HG03571 (cell line): ENCODE measurements around the gene HOXC6.
"Not testable (repeated sequence)": the region's sequence is repeated elsewhere in the genome, so short reads cannot be mapped to it uniquely, and the experiment has no call there.

Experiments
- ATAC-seq: cut with Tn5 transposase; IDR thresholded peaks from one replicate; pipeline ENCODE4 v1.9.1; 2021; ENCODE audit not compliant: unreplicated experiment

The HOXC6 gene

GRCh38 chr12:54051874-54052437 is 23.7 kb downstream of the HOXC6 start:
- no peak for ATAC-seq

DNA sequence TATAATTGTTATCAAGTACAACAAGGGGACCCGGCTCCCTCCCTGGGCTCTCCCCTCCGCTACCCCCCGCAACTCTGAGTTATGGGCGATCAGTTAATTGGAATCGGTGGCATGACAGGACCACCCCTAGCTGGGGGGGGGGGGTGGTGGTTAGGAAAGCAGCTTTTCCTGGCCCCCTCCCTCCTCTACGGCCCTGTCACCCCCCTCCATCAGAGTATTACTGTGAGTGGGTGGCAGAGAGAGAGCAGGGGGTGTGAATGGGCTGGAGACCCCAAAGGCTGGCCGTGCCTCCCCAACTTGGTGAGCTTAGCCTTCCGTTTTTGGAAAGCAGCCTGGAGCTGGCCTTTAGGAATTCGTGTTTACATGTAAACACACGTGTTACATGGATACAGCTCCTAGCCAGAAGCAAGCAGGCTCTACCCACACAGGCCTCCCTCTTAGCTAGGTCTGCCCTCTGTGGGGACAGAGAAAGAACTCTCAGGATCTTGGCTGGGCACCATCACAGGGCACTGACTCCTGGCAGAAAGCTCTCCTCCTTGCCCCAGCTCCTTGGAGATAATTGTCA is 24.3 kb downstream of the HOXC6 start:
- peak; percentile 14 for ATAC-seq

DNA sequence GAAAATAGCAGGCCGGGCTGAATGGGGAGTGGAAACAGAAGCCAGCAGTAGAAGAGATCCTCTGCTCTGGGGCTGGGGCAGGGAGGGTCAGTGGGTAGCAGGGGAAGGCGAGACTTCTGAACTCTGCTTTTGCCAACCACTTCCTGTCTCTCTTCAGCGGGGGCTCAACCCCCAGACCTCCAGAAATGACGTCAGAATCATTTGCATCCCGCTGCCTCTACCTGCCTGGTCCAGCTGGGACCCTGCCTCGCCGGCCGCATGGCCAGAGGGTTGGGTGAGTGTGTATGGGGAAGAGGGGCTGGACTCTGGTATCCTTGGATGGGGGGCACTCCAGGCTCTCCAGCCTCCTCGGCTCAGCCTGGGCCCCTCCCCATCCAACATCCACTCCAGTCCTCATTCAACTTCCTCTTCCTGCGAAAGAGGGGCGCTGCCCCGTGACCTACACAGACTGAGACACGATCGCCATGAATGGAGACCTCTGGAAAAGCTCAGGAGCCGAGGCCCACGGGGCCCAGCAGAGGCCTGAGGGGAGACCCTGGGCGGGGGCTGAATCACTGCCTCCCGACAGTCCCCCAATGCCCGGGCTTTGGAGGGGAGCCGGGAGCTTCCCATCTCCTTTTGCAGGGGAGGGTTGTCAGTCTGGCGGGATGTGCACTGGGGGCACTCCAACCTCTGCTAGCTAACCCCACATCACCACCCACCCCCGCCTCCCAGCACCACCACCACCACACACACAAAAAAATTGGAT is 24.9 kb downstream of the HOXC6 start:
- peak; percentile 70 for ATAC-seq

GRCh38 chr12:54053751-54054741 is 25.8 kb downstream of the HOXC6 start, which contains the start of gene HOXC4:
HOXC4 (plus strand) TSS chr12:54053835; CDS start chr12:54053923, 88 bp downstream.
- ATAC-seq, result no peak

DNA sequence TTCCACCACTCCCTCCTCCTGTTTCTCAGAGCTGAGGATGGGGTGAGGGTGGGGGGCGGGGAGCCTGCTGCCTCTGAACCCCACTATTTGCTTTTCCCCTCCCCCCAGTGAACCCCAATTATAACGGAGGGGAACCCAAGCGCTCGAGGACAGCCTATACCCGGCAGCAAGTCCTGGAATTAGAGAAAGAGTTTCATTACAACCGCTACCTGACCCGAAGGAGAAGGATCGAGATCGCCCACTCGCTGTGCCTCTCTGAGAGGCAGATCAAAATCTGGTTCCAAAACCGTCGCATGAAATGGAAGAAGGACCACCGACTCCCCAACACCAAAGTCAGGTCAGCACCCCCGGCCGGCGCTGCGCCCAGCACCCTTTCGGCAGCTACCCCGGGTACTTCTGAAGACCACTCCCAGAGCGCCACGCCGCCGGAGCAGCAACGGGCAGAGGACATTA is 26.5 kb downstream of the HOXC6 start:
- ATAC-seq, result no peak

- no peak for ATAC-seq
Measured at GRCh38 chr12:54055552-54055951, 27.3 kb downstream of the HOXC6 start.

GRCh38 chr12:54056110-54056509 is 27.9 kb downstream of the HOXC6 start:
- ATAC-seq, result no peak

DNA sequence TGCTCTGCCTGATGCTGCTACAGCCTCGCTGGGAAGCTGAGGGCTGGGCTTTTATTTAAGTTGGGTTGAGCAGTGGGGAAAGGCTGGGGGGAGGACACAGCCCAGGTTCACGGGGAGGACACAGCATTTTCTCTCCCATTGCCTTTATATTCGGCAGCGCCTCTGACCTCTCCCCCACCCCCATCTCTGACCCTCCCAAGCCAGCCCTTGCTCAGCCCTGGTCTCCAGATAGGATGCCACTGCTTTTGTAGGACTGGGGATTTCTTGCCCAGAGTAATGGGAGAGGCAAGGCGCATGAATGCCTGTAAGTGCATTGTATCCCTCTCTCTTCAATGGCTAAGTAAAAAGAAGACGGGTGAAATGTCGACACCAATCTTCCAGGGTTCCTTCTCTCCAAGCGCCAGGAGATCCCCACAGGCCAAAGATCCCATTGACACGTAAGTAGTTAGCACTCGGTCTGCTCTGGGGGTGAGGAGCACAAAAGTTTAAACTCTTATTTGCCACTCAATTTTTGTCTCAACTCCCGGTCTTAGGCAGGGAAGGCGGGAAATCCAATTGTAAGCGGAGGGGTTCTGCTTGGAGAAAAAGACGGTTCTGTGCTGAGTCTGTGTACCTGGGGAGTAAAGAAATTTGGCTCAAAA is 30.0 kb downstream of the HOXC6 start:
- no peak for ATAC-seq

GRCh38 chr12:54059668-54060067 is 31.4 kb downstream of the HOXC6 start:
- no peak for ATAC-seq

DNA sequence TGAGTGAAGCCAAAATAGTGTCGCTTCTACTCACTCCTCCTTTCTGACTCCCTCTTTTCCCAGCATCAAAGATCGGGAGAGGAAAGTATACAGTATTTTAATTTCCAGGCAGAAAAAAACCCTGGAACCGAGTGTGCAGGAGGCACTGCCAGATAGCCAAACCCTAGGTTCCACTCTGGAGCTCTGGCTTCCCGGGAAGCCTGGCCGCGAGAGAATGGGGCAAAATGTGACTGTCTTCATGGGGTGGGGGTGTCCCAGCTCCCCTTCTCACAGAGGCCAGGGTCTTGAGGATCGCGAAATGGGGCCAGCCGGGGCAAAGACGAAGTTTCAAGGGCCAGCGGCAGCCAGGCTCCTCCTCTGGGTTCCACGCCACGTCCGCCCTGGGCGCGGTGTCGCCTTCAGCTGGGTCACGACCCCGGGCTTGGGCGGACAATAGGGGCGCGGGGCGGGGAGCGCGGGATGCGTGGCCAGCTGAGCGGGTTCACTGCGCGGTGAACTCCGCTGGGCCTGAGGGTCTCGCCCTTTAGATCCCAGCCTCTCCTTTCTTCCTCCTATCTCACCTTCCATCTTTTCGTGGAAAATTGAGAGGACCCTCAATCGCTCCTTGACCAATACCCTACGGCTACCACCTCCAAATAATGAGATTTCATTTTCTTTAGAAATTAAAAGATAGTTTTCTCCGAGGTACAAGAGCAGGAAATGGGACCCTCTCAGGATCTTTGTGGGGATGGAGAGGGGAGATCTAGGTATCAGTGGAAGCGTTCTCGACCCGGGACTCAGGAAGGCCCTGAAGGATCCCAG is 32.1 kb downstream of the HOXC6 start:
- no peak for ATAC-seq

DNA sequence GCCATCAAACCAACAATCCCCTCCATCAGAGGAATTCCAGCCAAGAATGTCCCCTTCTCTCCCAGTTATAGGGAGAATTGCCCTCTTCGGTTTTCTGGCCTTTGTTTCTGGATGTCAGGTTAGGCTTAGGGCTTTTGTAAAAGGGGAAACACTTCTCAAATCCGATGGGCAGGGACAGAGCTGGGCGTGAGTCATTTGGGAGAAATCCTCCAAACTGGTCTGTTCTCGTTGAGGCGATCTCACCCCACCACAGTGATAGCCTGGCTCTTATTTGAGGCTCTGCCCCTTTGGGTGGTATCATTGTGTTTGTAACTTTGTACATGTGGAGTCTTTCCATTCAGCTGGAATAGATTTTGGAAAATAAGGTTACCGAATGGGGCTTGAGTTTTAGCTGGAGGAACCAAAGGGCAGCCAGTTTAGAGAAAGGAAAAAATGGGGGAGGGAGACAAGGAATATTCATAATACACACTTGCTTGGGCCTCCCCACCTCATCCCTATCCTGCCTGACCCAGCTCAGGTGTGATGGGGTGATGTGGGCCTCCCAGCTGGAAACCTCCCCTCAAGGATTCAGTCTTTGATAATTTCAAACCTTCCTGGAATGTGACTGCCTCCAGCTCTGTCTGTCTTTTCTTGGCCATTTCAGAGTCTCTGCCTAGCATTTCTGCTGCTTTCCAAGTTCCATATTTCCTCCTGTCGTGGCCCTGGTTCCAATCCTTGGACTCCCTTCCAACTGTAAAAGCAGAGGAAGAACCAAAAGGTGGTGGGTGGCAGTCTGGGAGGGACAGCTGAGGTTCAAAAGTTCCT is 32.9 kb downstream of the HOXC6 start:
- no peak for ATAC-seq

DNA sequence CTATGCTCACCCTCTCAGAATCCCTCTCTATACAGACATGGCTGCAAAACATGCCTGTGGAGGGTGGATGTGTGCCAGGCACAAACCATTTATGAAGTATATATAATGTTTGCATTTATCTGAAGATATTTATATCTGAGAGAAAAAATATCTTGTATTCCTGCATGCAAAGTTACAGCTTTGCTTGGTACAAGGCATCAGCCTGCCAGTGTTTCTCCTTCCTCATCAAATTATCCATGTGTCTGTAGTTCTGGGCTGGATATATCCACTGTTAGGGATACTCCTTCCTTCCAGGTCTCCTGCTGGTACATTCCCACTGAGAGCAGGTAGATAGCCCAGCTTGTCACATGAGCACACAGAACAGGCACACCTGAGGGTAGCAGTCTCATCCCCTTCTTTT is 37.4 kb downstream of the HOXC6 start:
- no peak for ATAC-seq

DNA sequence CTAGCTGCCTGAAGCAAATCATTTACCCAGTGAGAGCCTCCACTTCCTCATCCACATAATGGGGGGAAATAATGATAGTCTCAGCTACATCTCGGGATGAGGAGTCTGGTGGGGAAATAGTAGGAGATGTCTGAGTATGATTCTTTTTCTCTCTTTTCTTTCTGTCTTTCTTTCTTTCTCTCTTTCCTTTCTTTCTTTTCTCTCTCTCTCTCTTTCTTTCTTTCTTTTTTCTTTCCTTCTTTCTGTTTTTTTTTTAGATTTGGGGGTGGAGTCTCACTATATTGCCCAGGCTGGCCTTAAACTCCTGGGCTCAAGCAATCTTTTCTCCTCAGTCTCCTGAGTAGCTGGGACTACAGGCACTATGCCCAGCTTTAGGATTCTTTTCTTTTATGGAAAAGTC is 38.2 kb downstream of the HOXC6 start:
- ATAC-seq, result no peak

DNA sequence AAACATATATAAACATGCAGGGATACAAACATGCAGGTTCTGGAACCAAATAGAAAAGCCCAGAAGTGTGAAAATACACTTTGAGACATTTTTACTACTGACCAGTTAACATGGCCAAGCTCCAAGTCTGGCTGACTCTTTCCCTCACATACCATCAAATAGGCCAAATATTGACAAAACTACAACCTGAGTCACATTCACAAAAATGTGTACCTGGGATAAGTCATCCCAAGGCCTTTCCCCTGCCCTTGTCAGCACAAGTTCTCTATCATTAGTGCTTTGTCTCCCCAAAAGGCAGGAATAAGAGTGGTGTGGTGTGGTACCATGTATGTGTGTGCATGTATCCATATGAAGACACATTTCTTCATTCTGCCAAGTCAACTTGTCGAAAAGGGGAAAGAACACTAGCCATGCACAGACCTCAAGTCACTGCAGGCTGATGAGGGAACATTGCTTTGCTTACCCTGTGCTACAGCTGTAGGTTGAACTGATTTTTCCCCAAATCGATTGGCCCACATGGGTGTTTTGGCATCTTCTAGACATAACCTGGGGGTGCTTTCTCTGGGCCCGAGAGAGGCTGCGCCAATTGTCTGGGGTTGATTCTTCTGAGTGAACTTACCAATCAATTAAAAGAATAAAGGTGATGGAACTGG is 40.3 kb downstream of the HOXC6 start:
- ATAC-seq, result no peak

GRCh38 chr12:54071942-54072341 is 43.7 kb downstream of the HOXC6 start:
- ATAC-seq, result no peak

DNA sequence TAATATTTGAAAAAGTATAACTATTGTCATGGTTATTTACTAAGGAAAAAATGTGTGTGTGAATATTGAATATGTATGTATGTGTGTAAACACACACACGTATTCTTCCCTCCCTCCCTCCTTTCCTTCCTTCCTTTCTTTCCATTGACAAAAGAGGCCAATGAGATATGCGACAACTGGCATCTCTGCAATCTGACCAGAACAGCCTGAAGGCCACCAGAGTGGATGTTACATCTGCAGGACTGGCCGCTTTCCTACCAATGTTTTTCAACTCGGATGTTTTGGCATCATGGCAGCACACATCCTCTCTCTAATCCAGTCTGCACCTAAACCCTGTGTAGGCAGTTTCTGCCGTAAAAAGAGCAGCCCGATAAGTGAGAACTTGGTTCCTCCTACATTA is 46.1 kb downstream of the HOXC6 start:
- no peak for ATAC-seq

DNA sequence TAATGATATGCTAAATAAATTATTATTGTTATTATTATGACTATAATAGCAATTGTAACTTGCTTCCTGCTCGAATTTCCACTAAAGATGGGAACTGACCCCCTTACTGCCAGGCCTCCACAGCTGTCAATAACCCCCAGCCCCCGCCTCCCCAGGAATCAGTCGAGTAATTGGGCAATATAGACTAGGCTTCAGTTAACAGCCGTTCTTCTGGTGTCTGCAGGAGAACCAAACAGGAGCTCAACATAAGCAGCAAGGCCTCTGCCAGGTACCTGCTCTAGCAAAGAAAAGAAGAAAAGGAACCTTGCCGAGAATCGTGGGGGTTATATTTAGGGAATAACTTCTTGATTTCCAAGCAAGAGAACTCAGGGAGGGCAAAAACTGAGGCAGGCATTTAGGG is 47.2 kb downstream of the HOXC6 start:
- ATAC-seq, result no peak

DNA sequence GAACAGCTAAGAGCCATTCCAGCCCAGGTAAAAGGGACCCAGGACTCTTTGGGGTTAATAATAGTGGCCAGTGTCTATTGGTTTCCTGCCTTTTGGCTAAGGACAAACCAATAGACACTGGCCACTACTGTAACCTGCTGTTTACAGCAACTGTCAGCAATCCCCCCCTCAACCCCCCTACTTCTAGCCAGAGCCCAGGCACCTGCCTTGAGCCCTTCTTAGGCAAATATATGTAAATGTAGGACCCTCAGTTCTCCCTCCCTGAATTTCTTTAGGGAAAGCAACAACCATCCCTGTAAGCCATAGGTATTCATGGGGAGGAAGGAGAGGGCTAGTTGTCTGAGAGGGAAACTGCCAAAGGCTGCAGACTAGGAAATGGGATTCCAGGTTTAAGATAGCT is 47.7 kb downstream of the HOXC6 start:
- no peak for ATAC-seq

- not testable (repeated sequence) for ATAC-seq
Measured at GRCh38 chr12:54077843-54078242, 49.6 kb downstream of the HOXC6 start.
